HG03342 (cell line): ENCODE results near the gene BRF1.
"Not testable (repeated sequence)": the region's sequence is repeated elsewhere in the genome, so short reads cannot be mapped to it uniquely, and the experiment has no call there.

ENCODE experiments used
- ATAC-seq: cut with Tn5 transposase; IDR thresholded peaks from one replicate; pipeline ENCODE4 v1.9.1; 2021; ENCODE audit warnings: mild to moderate bottlenecking, moderate library complexity; ENCODE audit not compliant: unreplicated experiment

BRF1 gene

DNA sequence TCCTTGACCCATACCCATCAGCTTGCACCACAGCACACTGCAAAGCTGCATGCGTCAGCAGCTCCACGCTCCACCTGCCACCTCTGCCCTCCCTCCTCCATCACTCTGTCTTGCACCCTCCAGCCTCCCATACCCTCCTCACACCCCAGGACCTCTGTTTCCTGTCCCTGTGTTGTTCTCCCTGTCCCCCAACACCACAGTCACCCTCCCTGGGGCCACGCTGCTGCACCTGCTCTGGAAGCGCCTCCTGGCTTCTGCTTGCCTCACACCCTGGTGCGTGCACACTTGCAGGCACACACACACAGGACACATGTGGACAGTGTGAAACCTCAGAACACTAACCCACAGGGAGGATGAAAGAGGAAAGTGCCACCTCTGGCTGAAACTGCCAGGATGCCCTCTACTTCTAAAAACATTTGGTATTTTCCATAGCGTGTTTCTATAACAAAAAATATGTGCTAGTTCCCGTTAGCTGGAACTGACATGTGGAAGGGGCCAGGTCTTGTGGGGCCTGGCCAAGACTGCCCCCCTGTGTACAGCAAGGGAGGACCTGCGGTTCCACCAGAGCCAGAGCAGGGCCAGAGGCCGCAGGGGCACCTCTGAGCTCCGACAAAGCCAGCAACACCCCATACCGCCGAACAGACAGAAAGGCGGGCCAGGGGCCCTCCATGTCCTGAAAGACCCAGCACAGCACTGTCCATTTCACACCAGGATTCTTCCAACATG is 10.0 kb downstream of the BRF1 start:
- ATAC-seq, result no peak

DNA sequence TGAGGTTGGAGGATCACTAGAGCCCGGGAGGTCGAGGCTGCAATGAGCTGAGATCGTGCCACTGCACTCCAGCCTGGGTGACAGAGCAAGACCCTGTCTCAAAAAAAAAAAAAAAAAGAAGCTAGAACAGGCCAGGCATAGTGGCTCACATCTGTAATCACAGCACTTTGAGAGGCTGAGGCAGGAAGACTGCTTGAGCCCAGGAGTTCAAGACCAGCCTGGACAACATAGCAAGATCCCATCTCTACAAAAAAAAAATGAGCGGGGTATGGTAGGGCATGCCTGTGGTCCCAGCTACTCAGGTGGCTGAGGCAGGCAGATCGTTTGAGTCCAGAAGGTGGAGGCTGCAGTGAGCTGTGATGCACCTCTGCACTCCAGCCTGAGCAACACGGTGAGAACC is 11.9 kb downstream of the BRF1 start:
- not testable (repeated sequence) for ATAC-seq

DNA sequence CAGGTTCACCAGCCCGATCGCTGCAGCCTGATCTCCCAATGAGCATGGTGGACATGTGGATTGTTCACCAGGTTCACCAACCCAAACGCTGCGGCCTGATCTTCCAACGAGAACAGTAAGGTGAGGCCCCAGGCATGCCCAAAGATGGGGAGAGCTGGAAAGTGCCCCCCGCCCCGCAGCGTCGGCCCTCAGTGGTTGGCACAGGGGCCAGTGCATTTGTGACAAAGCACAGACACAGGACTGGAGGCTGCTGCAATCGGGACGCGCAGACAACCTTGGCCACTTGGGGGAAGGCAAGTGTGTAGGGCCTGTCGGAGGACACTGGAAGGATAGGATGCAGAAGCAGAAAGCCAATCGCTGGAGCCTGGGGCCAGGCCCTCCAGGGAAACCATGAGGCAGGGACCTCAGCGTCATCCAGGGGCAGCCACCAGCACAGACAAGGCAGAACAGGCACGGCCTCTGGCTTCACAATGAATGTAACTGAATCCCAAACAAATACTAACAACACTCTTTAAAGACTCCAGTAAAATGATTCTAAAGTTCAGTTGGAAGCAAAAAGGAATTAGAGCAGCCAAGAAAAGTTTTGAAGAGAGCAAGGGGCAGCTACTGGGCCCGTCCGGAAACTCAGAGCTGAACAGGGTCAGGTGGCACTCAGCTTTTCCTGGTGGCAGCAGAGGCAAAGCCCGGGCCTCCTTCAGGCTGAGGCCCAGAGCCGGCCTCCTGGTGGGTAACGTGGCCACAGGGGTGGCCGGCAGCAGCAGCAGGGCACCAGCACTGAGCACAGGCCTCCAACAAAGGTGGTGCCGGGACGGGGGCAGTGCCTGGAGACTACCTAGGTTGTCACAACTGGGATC is 13.3 kb downstream of the BRF1 start:
- ATAC-seq, result no peak

DNA sequence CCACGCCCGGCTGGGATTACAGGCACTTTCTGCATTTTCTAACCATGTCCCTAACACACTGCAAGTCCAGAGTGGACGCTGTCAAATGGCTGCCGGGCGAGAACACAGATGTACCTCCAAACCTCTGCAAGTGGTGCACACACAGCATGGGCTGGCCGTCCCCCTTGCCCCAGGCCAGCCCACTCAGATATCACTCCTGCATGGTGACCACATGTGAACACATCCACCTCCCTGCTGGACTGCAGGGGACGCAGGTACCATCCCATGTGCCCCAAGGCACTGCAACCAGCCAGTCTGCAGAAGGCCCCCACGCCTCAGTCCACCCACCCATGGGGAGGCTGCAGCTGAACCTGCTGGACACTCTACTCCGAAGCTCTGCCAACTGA is 14.0 kb downstream of the BRF1 start:
- no peak for ATAC-seq

DNA sequence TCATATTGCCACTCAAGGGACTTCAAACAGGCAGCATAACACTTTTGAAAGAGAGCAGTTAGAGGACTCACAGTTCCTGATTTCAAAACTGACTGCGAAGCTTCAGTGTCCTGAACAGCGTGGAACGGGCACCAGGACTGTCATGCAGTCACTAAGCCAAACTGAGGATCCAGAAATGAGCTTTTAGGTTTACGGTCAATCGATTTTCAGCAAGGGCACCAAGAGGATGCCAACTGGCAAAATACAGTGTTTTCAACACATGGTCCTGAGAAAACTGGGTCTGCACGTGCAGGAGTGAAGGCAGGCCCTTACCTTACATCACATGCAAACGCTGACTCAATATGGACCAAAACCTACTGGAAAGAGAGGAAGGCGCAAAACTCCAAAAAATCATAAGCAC is 15.6 kb downstream of the BRF1 start:
- ATAC-seq, result no peak

DNA sequence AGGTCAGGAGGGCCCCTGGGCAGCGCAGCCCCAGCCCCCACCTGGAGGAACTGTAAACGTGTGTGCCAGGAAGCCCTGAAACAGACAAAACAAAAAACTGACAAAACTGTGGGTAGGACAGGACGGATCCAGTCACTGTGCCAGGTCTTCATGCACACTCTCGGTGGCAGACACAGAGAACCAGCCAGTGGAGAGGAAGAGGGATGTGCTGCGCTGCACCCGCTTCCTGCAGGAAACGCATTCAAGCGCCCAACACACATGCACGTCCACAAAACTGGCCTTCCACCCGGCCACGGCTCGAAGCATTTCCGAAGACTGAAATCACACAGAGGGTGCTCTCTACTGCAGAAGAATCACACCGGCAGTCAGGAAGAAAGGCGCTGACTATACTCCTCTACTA is 16.9 kb downstream of the BRF1 start:
- no peak for ATAC-seq

DNA sequence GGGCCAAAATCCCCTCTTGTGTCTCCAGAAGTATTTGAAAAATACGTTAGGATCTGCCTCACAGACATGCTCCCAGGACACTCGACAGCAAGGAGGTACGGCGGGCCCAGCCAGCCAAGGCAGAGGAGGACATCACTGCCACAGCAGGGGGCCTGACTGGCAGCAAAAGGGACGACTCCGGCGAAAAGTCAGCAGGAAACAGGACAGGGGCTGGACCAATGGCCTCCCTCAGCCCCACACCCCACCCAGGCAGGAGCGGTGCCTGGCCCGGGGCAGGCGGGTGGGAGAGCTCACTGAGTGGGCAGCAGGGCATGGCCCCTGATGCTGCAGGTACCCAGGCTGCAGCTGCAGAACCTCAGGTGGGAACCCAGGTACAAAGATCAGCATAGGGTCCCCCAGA is 17.8 kb downstream of the BRF1 start:
- no peak for ATAC-seq

DNA sequence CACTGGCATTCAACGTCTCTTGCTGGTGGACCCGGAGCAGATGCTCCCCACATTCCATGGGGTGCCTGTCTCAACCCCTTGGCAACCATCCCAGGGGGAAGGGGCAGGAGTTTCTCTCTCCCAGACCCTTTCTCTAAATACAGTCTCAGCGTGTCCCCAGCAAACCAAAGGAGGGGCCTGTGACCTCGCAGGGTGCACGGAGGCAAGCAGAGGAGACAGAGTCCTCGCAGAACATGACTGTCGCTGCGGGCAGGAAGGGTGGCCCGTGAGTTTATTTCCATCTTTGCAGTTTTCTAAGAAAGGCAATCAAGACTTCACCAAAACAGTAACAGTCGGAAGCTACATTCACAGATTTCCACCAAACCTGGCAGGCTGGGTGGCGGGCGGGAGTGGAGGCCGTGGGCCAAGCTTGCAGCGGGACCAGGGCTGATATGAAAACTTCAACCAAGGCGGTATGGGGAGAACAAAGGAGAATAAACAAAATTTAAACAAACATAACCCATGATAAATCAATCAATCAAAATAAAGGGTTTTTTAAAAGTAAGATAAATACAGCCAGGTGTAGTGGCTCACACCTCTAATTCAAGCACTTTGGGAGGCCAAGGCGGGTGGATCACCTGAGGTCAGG is 18.6 kb downstream of the BRF1 start:
- no peak for ATAC-seq

DNA sequence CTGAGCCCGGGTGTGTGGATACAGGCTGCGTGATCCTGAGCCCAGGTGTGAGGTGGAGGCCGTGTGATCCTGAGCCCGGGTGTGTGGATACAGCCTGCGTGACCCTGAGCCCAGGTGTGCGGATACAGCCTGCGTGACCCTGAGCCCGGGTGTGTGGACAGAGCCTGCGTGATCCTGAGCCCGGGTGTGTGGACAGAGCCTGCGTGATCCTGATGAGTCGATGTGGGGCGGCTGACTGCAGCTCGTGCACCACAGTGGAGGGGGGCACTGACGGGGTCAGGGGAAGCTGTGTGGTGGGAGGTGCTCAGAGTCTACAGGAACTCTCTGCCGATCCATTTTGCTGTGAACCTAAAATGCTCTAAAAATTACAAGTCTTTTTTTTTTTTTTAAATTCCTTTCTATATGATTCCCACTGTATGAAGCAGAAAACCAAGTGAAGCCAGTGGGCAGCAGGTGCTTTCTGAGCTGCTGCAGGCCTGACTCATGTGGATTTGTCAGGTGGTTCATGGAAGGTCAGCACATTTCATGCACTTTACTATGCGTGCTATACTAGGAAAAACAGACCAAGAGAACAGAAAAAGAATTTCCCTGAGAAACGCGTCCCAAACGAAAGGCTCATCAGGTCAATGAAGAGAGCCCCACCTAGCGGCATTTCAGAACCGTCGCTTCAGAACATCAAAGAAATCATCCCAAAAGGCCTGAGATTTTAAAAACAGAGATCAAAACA is 19.3 kb downstream of the BRF1 start:
- no peak for ATAC-seq

DNA sequence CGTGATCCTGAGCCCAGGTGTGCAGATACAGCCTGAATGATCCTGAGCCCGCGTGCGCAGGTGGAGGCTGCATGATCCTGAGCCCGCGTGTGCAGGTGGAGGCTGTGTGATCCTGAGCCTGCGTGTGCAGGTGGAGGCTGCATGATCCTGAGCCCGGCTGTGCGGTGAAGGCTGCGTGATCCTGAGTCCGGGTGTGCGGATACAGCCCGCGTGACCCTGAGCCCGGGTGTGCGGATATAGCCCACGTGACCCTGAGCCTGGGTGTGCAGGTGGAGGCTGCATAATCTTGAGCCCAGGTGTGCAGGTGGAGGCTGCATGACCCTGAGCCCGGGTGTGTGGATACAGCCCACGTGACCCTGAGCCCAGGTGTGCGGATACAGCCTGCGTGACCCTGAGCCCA is 20.3 kb downstream of the BRF1 start:
- ATAC-seq, result no peak

DNA sequence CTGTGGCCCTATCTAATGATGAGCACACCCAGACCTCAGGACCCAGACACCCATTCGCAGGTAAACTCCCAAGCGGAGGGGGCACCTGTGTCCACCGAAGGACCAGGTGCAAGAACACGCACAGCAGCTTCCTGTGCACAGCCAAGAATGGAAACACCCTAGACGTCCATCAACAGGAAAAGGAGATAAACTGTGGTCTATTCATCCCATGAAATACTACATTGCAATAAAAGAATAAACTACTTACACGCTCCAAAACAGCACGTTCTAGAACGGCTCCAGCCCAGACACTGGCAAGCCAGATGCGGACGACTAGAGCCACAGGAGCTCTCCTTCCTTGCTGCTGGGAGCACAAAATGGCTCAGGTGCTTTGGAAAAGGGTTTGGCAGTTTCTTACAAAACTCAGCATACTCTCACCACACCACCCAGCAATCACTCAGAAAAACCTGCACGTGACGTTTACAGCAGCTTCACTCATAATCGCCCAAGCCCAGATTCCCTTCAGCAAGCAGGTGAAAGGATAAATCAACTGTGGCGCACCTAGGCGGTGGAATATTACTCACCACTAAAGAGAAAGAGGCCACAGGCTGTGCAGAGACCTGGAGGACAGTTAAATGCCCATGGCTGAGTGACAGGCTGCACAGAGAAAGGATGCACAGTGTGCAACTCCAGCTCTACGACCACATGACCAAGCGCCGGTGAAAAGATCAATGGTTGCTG is 21.0 kb downstream of the BRF1 start:
- ATAC-seq, result no peak

DNA sequence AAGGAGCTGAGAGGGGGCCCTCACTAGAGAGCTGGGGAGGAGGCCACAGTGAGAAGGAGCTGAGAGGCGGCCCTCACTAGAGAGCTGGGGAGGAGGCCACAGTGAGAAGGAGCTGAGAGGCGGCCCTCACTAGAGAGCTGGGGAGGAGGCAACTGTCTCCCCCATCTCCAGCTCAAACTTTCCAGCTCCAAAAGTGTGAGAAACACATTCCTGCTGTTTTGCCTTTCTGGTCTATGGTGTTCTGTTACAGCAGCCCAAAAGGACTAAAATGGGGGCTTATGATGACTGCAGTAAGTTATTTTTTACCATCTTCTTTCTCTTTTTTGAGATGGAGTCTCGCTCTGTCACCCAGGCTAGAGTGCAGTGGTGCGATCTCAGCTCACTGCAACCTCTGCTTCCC is 23.4 kb downstream of the BRF1 start:
- not testable (repeated sequence) for ATAC-seq

DNA sequence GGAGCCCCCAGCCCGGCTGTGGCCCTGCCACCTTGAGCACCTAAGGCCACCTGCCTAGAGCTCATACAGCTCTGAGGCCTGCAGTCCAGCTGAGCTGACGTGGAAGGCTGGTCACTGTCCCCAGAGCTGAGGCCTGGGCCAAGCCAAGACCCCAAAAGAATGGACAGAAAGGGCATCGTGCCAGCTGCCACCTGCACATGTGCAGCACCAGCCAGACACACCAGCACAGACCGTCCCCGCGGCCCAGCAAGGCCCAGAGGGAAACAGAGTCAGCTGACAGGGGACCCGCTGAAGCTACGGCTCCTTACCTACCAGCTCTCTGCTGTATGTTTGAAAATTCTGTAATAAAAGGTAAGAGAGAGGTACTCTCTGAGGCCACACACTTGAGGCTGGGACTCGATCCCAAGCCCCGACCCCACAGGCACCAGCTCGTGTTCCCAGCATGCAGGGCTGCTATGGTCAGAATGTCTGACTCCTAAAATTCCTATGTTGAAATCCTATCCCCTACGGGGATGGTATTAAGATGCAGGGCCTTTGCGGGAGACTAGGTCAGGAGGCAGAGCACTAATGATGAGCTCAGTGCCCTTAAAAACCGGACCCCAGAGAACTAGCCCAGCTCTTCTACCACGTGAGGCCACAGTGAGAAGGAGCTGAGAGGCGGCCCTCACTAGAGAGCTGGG is 25.4 kb downstream of the BRF1 start:
- ATAC-seq, result no peak

DNA sequence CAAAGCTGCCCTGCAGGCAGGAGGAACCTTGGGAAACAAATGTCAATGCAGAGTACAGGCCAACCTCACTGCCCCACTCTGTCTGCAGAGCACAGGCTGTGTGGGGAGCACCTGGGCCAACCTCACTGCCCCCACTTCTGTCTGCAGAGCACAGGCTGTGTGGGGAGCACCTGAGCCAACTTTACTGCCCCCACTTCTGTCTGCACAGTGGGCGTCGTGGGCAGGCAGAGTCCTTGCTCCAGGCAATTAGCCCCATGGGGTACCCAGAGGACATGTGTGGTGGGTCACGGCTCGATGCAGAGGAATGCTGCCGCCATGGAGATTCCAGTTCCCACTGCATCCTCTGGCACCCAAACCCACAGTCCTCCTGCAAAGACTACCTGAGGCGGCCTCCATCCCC is 26.2 kb downstream of the BRF1 start:
- ATAC-seq, result no peak

DNA sequence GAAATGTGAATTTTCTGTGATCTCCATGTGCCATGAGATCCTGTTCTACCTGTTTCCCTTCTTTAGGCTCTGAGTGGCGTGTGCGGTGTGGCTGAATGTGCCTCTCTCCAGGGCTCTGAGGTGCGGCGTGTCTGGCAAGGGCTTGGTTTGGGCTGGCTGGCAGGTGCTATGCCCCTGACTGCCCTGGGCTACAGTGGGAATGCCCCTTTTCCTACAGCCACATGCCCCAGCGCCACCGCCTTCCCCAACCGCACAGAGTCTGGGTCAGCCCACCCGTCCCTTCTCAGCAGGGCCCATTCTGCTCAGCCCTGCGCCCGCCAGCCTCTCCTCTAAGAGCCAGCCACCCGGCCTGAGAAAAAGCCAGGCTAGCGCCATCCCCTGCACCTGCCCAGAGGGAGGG is 27.7 kb downstream of the BRF1 start:
- ATAC-seq, result no peak

DNA sequence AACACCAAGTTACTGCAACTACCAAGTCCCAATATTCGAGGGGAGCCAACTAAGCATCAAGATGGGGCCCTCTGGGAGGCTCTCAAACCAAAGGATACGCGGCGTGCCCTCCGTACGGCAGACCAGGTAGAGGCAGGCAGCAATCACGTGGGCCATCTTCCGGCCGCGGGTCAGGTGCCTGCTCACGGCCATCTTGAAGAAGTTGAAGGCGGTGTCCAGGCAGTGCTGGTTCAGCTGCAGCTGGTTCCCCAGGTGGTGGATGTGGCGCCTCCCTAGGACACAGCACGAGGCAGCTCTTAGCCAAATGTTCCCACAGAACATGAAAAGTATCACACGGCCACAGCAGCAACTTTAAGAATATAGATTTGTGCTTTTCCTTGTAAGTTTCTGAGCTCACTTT is 28.2 kb downstream of the BRF1 start:
- ATAC-seq, result no peak

DNA sequence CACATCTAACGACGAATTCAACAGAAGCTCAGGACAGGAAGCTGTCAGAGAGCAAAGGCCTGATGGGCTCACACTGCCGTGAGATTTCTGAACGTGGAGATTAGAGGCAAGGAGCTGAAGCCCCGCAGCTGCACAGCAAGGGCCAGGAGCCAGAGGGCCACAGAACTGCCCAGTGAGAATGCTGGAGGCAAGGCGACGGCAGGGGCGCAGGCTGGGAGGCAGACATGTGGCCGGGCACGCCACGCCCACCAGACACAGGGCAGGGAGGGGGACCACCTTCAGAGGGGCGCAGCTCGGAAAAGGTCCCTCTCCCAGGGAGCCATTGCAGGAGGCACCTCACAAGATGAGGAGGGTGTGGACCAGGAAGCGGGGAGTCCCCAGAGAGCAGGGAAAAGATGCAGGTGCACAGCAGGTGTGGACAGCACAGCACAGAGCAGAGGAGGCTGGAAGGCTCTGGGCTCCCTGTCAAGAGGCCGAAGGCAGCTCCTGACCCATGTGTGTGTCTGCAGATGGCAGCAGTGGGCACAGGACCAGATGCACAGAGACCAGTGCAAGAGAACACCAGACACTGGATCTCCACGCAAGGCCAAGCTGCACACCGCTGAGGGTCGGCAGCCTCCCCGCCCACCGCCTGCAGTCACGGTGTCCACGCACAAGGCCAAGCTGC is 29.4 kb downstream of the BRF1 start:
- ATAC-seq, result no peak

DNA sequence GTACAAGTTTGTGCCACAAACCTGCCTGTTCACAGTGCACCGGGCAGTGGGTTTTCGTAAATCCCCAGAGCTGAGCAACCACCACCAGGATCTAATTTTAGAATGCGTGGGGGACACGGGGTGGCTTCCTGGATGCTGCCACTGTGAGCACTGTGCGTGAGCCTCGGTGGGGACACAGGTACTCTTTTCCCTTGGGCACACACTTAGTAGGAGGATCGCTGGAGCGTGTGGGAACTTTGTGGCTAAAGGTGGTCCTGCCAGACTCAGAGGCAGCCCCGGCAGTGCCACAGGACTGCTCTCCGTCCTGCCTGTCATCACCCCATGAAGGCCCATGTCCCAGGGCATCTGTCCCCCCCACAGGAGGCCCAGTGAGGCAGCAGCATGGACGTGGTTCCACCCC is 31.4 kb downstream of the BRF1 start:
- ATAC-seq, result no peak

DNA sequence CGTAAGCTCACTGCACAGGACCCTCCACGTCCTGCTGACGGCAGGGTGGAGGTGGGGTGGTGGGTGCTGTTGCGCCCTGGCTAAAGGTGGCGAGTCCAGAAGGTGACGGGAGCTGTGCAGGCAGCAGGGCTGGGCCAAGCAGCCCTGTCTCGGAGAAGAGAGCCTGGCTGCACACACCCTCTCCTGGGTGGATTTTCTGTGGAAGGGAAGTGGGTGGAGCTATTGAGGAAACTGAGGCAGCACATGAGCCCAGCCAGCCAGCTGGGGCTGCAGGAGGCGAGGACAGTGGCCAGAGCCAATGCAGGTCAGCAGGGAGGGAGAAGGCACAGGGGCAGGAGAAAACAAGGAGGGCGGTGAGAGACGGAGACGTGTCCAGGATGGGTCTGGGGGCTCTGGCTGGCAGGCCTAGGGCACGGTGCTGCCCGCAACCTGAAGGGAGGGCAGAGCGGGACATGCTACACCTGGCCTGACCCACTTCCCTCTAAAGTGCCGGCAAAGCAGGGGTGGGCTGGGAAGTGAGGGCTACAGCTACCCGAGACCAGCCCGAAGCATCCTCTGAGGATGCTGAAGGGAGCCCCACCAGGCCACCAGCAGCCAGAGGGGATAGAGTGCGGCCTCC is 32.0 kb downstream of the BRF1 start:
- ATAC-seq, result no peak
